ENCODE results near the gene THSD4.

DNA sequence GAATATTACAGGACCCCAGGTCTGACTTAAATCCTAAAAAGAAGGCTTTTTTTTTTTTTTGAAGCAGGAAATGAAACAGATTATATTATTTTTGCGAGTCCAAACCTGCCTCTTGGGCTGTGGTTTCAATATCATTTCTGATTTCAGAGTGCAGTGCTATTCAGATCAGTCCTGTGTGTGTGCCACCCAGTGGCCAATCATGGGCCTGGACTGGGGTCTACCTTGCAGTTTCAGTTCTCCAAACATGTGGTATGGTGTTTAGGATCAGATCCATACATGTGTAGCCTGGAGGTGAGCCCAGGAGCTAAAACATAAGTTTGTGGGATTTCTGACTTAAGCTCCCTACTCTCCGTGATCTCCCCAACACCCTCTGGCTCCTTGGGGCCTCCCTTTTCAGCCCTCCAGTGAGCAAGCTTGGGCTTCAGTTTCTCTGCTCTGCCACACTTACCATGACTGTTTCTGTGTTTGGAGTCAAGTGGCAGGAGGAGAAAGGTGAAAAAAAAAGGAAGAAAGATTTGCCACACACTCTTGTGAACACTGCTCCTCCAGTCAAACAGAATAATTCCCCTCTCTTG is 12.1 kb upstream of the THSD4 start:
- TF ChIP-seq, protein P1, sequence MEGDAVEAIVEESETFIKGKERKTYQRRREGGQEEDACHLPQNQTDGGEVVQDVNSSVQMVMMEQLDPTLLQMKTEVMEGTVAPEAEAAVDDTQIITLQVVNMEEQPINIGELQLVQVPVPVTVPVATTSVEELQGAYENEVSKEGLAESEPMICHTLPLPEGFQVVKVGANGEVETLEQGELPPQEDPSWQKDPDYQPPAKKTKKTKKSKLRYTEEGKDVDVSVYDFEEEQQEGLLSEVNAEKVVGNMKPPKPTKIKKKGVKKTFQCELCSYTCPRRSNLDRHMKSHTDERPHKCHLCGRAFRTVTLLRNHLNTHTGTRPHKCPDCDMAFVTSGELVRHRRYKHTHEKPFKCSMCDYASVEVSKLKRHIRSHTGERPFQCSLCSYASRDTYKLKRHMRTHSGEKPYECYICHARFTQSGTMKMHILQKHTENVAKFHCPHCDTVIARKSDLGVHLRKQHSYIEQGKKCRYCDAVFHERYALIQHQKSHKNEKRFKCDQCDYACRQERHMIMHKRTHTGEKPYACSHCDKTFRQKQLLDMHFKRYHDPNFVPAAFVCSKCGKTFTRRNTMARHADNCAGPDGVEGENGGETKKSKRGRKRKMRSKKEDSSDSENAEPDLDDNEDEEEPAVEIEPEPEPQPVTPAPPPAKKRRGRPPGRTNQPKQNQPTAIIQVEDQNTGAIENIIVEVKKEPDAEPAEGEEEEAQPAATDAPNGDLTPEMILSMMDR (IDR thresholded peaks at IDR 0.05) = peak in 1 of 3 experiments; percentile 28
- TF ChIP-seq POLR2A (IDR thresholded peaks at IDR 0.05) = no peak
- TF ChIP-seq POLR2AphosphoS5 (IDR thresholded peaks at IDR 0.05; ENCODE audit: insufficient read depth in 1 of 2, low read depth in 1 of 2) = no peak
